HCT116 (cell line): ENCODE data around the gene ZNF25. TPM values are rescaled to one million over a fixed set of nuclear protein-coding genes. Genes with fewer than 3 reads are reported as not detected.

ENCODE experiments used
- ATAC-seq: fragments of 200-7000 bp; cut with Tn5 transposase; 2 replicates; pipeline ENCODE4 v1.9.1; 2020; ENCODE audit warnings: mild to moderate bottlenecking, moderate library complexity
- BruUV-seq: library from RNA; stranded (reverse); fragments of 400-500 nt; replicated peaks from 2 replicates; lab custom pipeline; 2021; lab: Mats Ljungman, UMichigan
- CTCF ChIA-PET: fragments of 300-600 bp; sonication (Branson Sonifier 250); formaldehyde crosslinking; loops from one replicate; lab custom pipeline; 2021; ENCODE audit warnings: antibody characterized with exemption; lab: Charles Lee
- POLR2A ChIA-PET: fragments of 300-600, 350-600 bp; sonication (Branson Sonifier 250); formaldehyde crosslinking; loops from one replicate; lab custom pipeline; 2021; ENCODE audit warnings: antibody characterized with exemption; lab: Charles Lee
- RAD21 ChIA-PET, 2 experiments: fragments of 300-600 bp; sonication (Branson Sonifier 250); formaldehyde crosslinking; loops; one replicate each; lab custom pipeline; 2023; ENCODE audit warnings: low total read pairs in 2 of 2; ENCODE audit not compliant: uncharacterized antibody in 2 of 2, unreplicated experiment in 2 of 2, low non-redundant PET in 1 of 2; lab: Charles Lee
- DNase-seq: peaks from one replicate; pipeline ENCODE4 v3.0.0-alpha.2; 2010; ENCODE audit warnings: low read depth, low spot score
- H2AFZ ChIP-seq: fragments of 200-600 bp; shearing (Covaris generic), sonication (generic); 2 replicates; pipeline ENCODE4 v1.6.1; 2017; ENCODE audit warnings: low read depth, mixed run types, mixed read lengths, antibody characterized with exemption, low read length; ENCODE audit not compliant: poor library complexity, severe bottlenecking
- H3K27ac ChIP-seq: 2 replicates; pipeline ENCODE4 v1.5.1; 2012; ENCODE audit warnings: low read depth, low read length
- H3K27me3 ChIP-seq: fragments of 200-600 bp; sonication (generic); 2 replicates; pipeline ENCODE4 v1.6.1; 2016; ENCODE audit warnings: mixed run types, low read length, mixed read lengths; ENCODE audit not compliant: insufficient read depth
- H3K36me3 ChIP-seq, 2 experiments: fragments of 200-500 bp in 1 of 2; fragments of 200-600 bp in 1 of 2; sonication (Bioruptor generic) in 1 of 2; sonication (generic) in 1 of 2; 2 replicates each; pipeline versions ENCODE4 v1.5.1 to v1.6.1; 2014 to 2016; ENCODE audit warnings: low read length in 2 of 2, inconsistent platforms in 1 of 2, mixed read lengths in 1 of 2, mixed run types in 1 of 2; ENCODE audit not compliant: insufficient read depth in 2 of 2, control insufficient read depth in 1 of 2
- H3K4me1 ChIP-seq, 2 experiments: fragments of 200-600 bp in 1 of 2; sonication (generic) in 1 of 2; 2 replicates each; pipeline versions ENCODE4 v1.5.1 to v1.6.1; 2012 to 2017; ENCODE audit warnings: low read length in 2 of 2, inconsistent platforms in 1 of 2, mild to moderate bottlenecking in 1 of 2, mixed read lengths in 1 of 2, mixed run types in 1 of 2, moderate library complexity in 1 of 2; ENCODE audit not compliant: insufficient read depth in 2 of 2, control insufficient read depth in 1 of 2
- H3K4me2 ChIP-seq: fragments of 200-600 bp; sonication (generic); 2 replicates; pipeline ENCODE4 v1.6.1; 2017; ENCODE audit warnings: mixed run types, low read length, mixed read lengths
- H3K4me3 ChIP-seq, 2 experiments: fragments of 200-600 bp in 1 of 2; sonication (generic) in 1 of 2; replicated peaks in 1 of 2; 2 replicates each; pipeline ENCODE4 v1.5.1; 2011 to 2016; ENCODE audit warnings: low read length in 2 of 2, control low read depth in 1 of 2, low read depth in 1 of 2, mild to moderate bottlenecking in 1 of 2, mixed read lengths in 1 of 2, mixed run types in 1 of 2
- H3K79me2 ChIP-seq: fragments of 200-600 bp; sonication (generic); 2 replicates; pipeline ENCODE4 v1.6.1; 2017; ENCODE audit warnings: mild to moderate bottlenecking, mixed run types, low read length, moderate library complexity, mixed read lengths; ENCODE audit not compliant: insufficient read depth
- H3K9ac ChIP-seq: fragments of 200-600 bp; sonication (generic); 2 replicates; pipeline ENCODE4 v1.6.1; 2016; ENCODE audit warnings: low read length, mixed read lengths
- H3K9me2 ChIP-seq: fragments of 200-600 bp; sonication (generic), shearing (Covaris generic); 2 replicates; pipeline ENCODE4 v1.6.1; 2017; ENCODE audit warnings: mixed run types, mild to moderate bottlenecking, moderate library complexity; ENCODE audit not compliant: insufficient read depth
- H3K9me3 ChIP-seq, 2 experiments: fragments of 200-500 bp in 1 of 2; fragments of 200-600 bp in 1 of 2; sonication (Bioruptor generic) in 1 of 2; sonication (generic) in 1 of 2; 2 replicates each; pipeline ENCODE4 v1.6.1; 2014 to 2017; ENCODE audit warnings: low read length in 2 of 2, mixed read lengths in 2 of 2, inconsistent platforms in 1 of 2, low read depth in 1 of 2, mild to moderate bottlenecking in 1 of 2, mixed run types in 1 of 2, moderate library complexity in 1 of 2; ENCODE audit not compliant: control insufficient read depth in 1 of 2, insufficient read depth in 1 of 2
- H4K20me1 ChIP-seq: fragments of 200-600 bp; sonication (generic), shearing (Covaris generic); 2 replicates; pipeline ENCODE4 v1.6.1; 2017; ENCODE audit warnings: mixed run types, mild to moderate bottlenecking, moderate library complexity; ENCODE audit not compliant: insufficient read depth
- CEBPB ChIP-seq: IDR thresholded peaks from 2 replicates; pipeline ENCODE4 v1.6.1; 2012; ENCODE audit warnings: low read depth
- ELF1 ChIP-seq: IDR thresholded peaks from 2 replicates; pipeline ENCODE4 v1.6.1; 2012; ENCODE audit warnings: low read depth, borderline replicate concordance
- EZH2 ChIP-seq: fragments of 200-600 bp; sonication (generic); IDR thresholded peaks from 2 replicates; pipeline ENCODE4 v1.6.1; 2017; ENCODE audit warnings: antibody characterized with exemption, mixed run types
- MAX ChIP-seq: IDR thresholded peaks from 2 replicates; pipeline ENCODE4 v1.6.1; 2012
- POLR2AphosphoS5 ChIP-seq: IDR thresholded peaks from 2 replicates; pipeline ENCODE4 v1.6.1; 2011; ENCODE audit warnings: mild to moderate bottlenecking, low read depth, low read length, moderate library complexity
- RAD21 ChIP-seq: IDR thresholded peaks from 2 replicates; pipeline ENCODE4 v1.6.1; 2012; ENCODE audit warnings: low read depth, mild to moderate bottlenecking
- SIN3A ChIP-seq: IDR thresholded peaks from 2 replicates; pipeline ENCODE4 v1.6.1; 2012; ENCODE audit warnings: low read depth
- TCF7L2 ChIP-seq: IDR thresholded peaks from 2 replicates; pipeline ENCODE4 v1.7.0; 2011; ENCODE audit warnings: borderline replicate concordance, inconsistent platforms; ENCODE audit not compliant: insufficient read depth, insufficient read length; ENCODE audit errors: extremely low read depth
- YY1 ChIP-seq: IDR thresholded peaks from 2 replicates; pipeline ENCODE4 v1.6.1; 2011; ENCODE audit warnings: low read length, low read depth, moderate library complexity, mild to moderate bottlenecking; ENCODE audit not compliant: insufficient replicate concordance; ENCODE audit errors: extremely low read depth
- ZBTB33 ChIP-seq: IDR thresholded peaks from 2 replicates; pipeline ENCODE4 v1.6.1; 2011; ENCODE audit warnings: mild to moderate bottlenecking, low read length, moderate library complexity; ENCODE audit not compliant: insufficient replicate concordance; ENCODE audit errors: extremely low read depth
- ZNF274 ChIP-seq: fragments of 200-500 bp; sonication (Bioruptor generic); IDR thresholded peaks from 2 replicates; pipeline ENCODE4 v1.6.1; 2014; ENCODE audit warnings: mild to moderate bottlenecking, low read depth, low read length, inconsistent platforms
- intact Hi-C: fragments of 100-400 bp; cut with micrococcal nuclease; formaldehyde crosslinking; loops from 2 replicates; pipeline ENCODE4 v1.10.0; 2022
- total RNA-seq: library from RNA; stranded (reverse); gene quantifications from one replicate; pipeline ENCODE4 v1.2.1, GENCODE V29; 2021; ENCODE audit not compliant: unreplicated experiment

The ZNF25 gene
- total RNA-seq, 1 experiment from 2014 or later, result 4.6 TPM

- Histone ChIP-seq H4K20me1 (no peaks in the 10 kb centered on the region), H3K4me2 (no peak overlapping the region), H3K36me3 (0 out of 4 replicates have a peak, but pooled peaks cover 0 to 4% of the 10 kb centered on the region in 2 experiments), H3K79me2 (no peaks in the 10 kb centered on the region), H3K4me1 (no peaks in the 10 kb centered on the region), H3K27me3 (no peaks in the 10 kb centered on the region), H3K9ac (no peak overlapping the region), H3K4me3 (no peak overlapping the region), H3K27ac (no peak overlapping the region), H3K9me3 (no peaks in the 10 kb centered on the region), H2AFZ (no peak overlapping the region), H3K9me2 (no peaks in the 10 kb centered on the region)
- ATAC-seq (no peak), DNase-seq (no peak)
- ChIA-PET POLR2A (no interaction called here), CTCF (no interaction called here), RAD21 (no interaction called here)
- TF ChIP-seq YY1 (no peak), ZNF274 (no peak), SIN3A (no peak), MAX (no peak), RAD21 (no peak), POLR2AphosphoS5 (no peak), ELF1 (no peak), EZH2 (no peak), CEBPB (no peak), TCF7L2 (no peak)
- BruUV-seq, result no TSS peak
- intact Hi-C loops, result loop anchor here (5.0 kb wide), 1 partner anchor 334 kb away; no protein-coding TSS in a partner anchor
Measured at GRCh38 chr10:37957841-37958240, 18.6 kb downstream of the ZNF25 start.

- DNase-seq, result no peak
- ATAC-seq, result no peak
- POLR2A ChIA-PET, result no interaction called here
- Histone ChIP-seq H3K4me1 (no peaks in the 10 kb centered on the region), H4K20me1 (no peaks in the 10 kb centered on the region), H3K27ac (no peak overlapping the region), H3K9ac (no peak overlapping the region)
- RAD21 ChIA-PET, result no interaction called here
- no peak for TF ChIP-seq ELF1
- TF ChIP-seq ZNF274, result no peak
- TF ChIP-seq YY1, result no peak
- TF ChIP-seq ZBTB33, result no peak
- TF ChIP-seq, all 23 proteins: peak for 0
- no peaks in the 10 kb centered on the region for H3K9me3 ChIP-seq
- BruUV-seq, result no TSS peak
- H3K4me3 ChIP-seq, result no peak overlapping the region
- 0 out of 4 replicates have a peak, but pooled peaks cover 0 to 4% of the 10 kb centered on the region in 2 experiments for H3K36me3 ChIP-seq
- H3K9me2 ChIP-seq, result no peaks in the 10 kb centered on the region
- no peaks in the 10 kb centered on the region for H3K27me3 ChIP-seq
- intact Hi-C loops, result no loop called here
- no peaks in the 10 kb centered on the region for H3K79me2 ChIP-seq
- CTCF ChIA-PET, result no interaction called here
- no peak overlapping the region for H2AFZ ChIP-seq
- no peak overlapping the region for H3K4me2 ChIP-seq
Measured at GRCh38 chr10:37952926-37953325, 23.5 kb downstream of the ZNF25 start.
